ENCODE results near the gene GRIK2. TPM values are rescaled to one million over a fixed set of nuclear protein-coding genes. Genes with fewer than 3 reads are reported as not detected.

Gene GRIK2
- total RNA-seq, 1 experiment from 2014 or later = 0.70 TPM

DNA sequence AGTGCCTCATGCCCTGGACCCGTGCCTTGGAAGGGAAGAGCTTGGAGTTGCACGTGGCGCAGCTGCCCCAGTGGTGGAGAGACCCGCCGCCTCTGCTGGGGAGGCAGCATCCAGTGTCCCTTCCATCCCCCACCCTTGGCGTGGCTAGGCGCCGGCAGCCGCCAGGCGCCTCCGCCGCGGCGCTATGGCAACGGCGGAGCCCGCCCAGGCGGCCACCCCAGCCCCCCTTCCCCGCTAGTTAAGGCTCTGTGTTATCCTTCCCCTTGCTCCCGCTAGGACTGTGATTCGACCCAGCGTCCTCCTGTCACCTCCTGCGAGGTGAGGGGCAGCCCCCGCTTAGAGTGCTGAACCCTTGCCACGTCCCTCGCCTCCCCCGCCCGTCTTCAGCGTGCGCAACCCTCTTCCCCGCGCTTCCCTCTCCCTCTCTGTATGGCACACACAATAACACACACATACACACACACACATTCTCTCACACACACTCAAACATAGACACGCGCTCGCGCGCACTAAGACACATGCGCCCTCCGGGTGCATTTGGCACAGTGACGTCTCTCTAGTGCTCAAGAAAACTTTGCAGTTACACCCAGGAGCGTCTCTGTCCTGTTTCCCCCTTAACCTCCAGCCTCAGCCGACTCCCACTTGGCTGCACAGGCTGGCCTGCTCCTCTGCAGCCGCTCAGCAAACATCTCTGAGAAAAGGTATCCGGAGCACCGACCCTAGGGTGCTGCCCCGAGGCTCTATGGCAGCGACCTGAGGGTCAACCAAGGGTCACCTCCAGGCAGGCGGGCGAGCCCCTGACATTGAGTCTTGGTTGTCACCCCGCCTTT is 8.5 kb downstream of the GRIK2 start:
- Histone ChIP-seq H4K5ac (ENCODE audit: insufficient read length, low read depth, low read length) (no peak overlapping the region), H4K8ac (replicated peaks; ENCODE audit: insufficient read length, low read depth, low read length) (no peak overlapping the region), H3K14ac (ENCODE audit: insufficient read depth, low read length) (no peak overlapping the region; the same call in 1 of the 2 replicates), H3K79me2 (ENCODE audit: insufficient read depth, low read length) (no peaks in the 10 kb centered on the region), H3K4me1 (ENCODE audit: insufficient read depth, low read length) (peaks cover 10% of the 10 kb centered on the region), H3K9me3 (ENCODE audit: control insufficient read depth, low read depth, low read length) (no peaks in the 10 kb centered on the region), H3K4me2 (ENCODE audit: insufficient read depth, insufficient read length, low read length) (peak overlapping the region; percentile 98), H3K23ac (ENCODE audit: insufficient read length, low read depth, low read length) (no peak overlapping the region), H3K79me1 (ENCODE audit: insufficient read depth, low read depth, low read length, poor library complexity, severe bottlenecking) (no peaks in the 10 kb centered on the region), H3T11ph (ENCODE audit: low read length) (no peak overlapping the region), H3K4ac (ENCODE audit: low read depth, low read length) (no peak overlapping the region), H2AK5ac (ENCODE audit: insufficient read length, low read length) (no peak overlapping the region), H2BK15ac (ENCODE audit: low read depth, low read length) (no peak overlapping the region), H2BK12ac (ENCODE audit: insufficient read length, low read depth, low read length) (no peak overlapping the region), H2BK20ac (ENCODE audit: low read depth, low read length, poor library complexity, severe bottlenecking) (no peak overlapping the region), H3K27ac (ENCODE audit: insufficient read length, low read depth, low read length) (no peak overlapping the region), H3K56ac (ENCODE audit: insufficient read length, low read depth, low read length) (no peak overlapping the region), H2BK120ac (ENCODE audit: low read depth, low read length, poor library complexity, severe bottlenecking) (no peak overlapping the region), H3K9ac (ENCODE audit: extremely low read depth, insufficient read length, low read length) (no peak overlapping the region), H3K23me2 (ENCODE audit: insufficient read length, low read depth, low read length, poor library complexity, severe bottlenecking) (peaks cover 32% of the 10 kb centered on the region), H3K18ac (ENCODE audit: insufficient read length, low read depth, low read length) (no peak overlapping the region), H2AFZ (ENCODE audit: low read length) (no peak overlapping the region), H2BK5ac (ENCODE audit: insufficient read length, low read length) (no peak overlapping the region), H4K91ac (ENCODE audit: insufficient read length, low read depth, low read length) (no peak overlapping the region), H3K27me3 (ENCODE audit: insufficient read depth, low read length) (no peaks in the 10 kb centered on the region; the same call in 1 of the 2 replicates), H4K20me1 (ENCODE audit: control insufficient read depth, insufficient read depth, insufficient read length) (no peaks in the 10 kb centered on the region)
- TF ChIP-seq, protein P1, sequence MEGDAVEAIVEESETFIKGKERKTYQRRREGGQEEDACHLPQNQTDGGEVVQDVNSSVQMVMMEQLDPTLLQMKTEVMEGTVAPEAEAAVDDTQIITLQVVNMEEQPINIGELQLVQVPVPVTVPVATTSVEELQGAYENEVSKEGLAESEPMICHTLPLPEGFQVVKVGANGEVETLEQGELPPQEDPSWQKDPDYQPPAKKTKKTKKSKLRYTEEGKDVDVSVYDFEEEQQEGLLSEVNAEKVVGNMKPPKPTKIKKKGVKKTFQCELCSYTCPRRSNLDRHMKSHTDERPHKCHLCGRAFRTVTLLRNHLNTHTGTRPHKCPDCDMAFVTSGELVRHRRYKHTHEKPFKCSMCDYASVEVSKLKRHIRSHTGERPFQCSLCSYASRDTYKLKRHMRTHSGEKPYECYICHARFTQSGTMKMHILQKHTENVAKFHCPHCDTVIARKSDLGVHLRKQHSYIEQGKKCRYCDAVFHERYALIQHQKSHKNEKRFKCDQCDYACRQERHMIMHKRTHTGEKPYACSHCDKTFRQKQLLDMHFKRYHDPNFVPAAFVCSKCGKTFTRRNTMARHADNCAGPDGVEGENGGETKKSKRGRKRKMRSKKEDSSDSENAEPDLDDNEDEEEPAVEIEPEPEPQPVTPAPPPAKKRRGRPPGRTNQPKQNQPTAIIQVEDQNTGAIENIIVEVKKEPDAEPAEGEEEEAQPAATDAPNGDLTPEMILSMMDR (conservative IDR thresholded peaks at IDR 0.05) = no peak
- no peaks in the 10 kb centered on the region; a peak in 1 of 7 replicates for H3K36me3 Mint-ChIP-seq (ENCODE audit: insufficient read depth in 1 of 3, low read depth in 3 of 3)
- peak overlapping the region; percentile 67 to 85 for H3K4me3 Mint-ChIP-seq
- DNase-seq = peak; percentile 83
- H3K9me3 Mint-ChIP-seq = no peaks in the 10 kb centered on the region; a peak in 1 of 5 replicates
- H3K27me3 Mint-ChIP-seq (ENCODE audit: low read depth) = peaks cover 67% of the 10 kb centered on the region
- H3K27ac Mint-ChIP-seq = no peak overlapping the region; a peak in 1 of 7 replicates
- WGBS (ENCODE audit: extremely low coverage, insufficient read length, low lambda C conversion rate) = no CpG with 5 or more reads among the region's 50 CpGs
- peaks cover 33 to 34% of the 10 kb centered on the region in 2 experiments for H3K4me1 Mint-ChIP-seq

All from H9 (cell line).